Measurements from ENCODE around the gene KCNIP1. TPM values are rescaled to one million over a fixed set of nuclear protein-coding genes. Genes with fewer than 3 reads are reported as not detected.

The KCNIP1 gene
- total RNA-seq, 1 experiment from 2014 or later = not detected

- no TSS peak for BruUV-seq (replicated peaks)
- Histone ChIP-seq H3K27ac (ENCODE audit: low read length) (no peak overlapping the region), H3K36me3 (ENCODE audit: control insufficient read depth, insufficient read depth, low read length) (no peaks in the 10 kb centered on the region), H3K4me1 (ENCODE audit: control insufficient read depth, insufficient read depth, low read length) (no peaks in the 10 kb centered on the region), H3K27me3 (ENCODE audit: control insufficient read depth, insufficient read depth, low read length) (no peaks in the 10 kb centered on the region; the same call in 1 of the 2 replicates), H3K9me3 (ENCODE audit: control insufficient read depth, insufficient read depth, low read depth, low read length) (no peaks in the 10 kb centered on the region), H3K4me3 (ENCODE audit: low read depth in 2 of 2, low read length in 2 of 2) (no peak overlapping the region)
- intact Hi-C loops (cut with micrococcal nuclease; ENCODE audit: unreplicated experiment) (no loop called here), in situ Hi-C loops (cut with HindIII; ENCODE audit: low pct_unique_long_range_greater_than_20kb, low sequenced_read_pairs) (no loop called here)
- ChIA-PET CTCF (no interaction called here), POLR2A (no interaction called here)
- no peak for TF ChIP-seq SIN3A (IDR thresholded peaks at IDR 0.05; ENCODE audit: borderline replicate concordance, insufficient read depth, low read depth, low read length)
- peak; percentile 36 to 45; a peak in 2 of 4 replicates for TF ChIP-seq REST (IDR thresholded peaks at IDR 0.05; ENCODE audit: insufficient read depth in 1 of 2, low read depth in 2 of 2, low read length in 1 of 2)
- DNase-seq (ENCODE audit: low read depth, low spot score) (no peak), ATAC-seq (peak; percentile 51)
Measured at GRCh38 chr5:170552621-170553115, 48.8 kb downstream of the KCNIP1 start.

DNA sequence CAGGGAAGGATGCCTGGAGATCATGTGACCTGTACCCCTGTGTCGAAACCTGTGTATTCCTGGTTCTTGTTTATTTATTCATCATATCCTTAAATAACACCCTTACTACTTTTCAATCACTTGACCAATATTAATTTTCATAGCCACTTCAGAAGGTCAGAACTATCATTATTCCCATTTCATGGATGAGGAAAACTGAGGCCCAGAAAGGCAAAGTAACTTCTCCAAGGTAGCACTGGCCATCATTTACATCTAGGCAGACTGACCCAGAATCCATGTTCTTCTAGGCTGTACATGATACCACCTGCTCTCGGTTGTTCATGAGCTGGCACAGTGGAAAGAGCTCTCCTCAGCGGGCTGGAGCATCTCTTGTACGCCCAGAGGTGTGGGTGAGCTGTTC is 49.4 kb downstream of the KCNIP1 start:
- POLR2A ChIA-PET = no interaction called here
- Histone ChIP-seq H3K9me3 (ENCODE audit: control insufficient read depth, insufficient read depth, low read depth, low read length) (no peaks in the 10 kb centered on the region), H3K4me3 (ENCODE audit: low read depth in 2 of 2, low read length in 2 of 2) (no peak overlapping the region), H3K36me3 (ENCODE audit: control insufficient read depth, insufficient read depth, low read length) (no peaks in the 10 kb centered on the region), H3K27ac (ENCODE audit: low read length) (no peak overlapping the region), H3K27me3 (ENCODE audit: control insufficient read depth, insufficient read depth, low read length) (no peaks in the 10 kb centered on the region; the same call in 1 of the 2 replicates), H3K4me1 (ENCODE audit: control insufficient read depth, insufficient read depth, low read length) (no peaks in the 10 kb centered on the region)
- TF ChIP-seq CTCF (IDR thresholded peaks at IDR 0.05) = no peak
- TF ChIP-seq REST (IDR thresholded peaks at IDR 0.05; ENCODE audit: insufficient read depth in 1 of 2, low read depth in 2 of 2, low read length in 1 of 2) = no peak
- no peak for TF ChIP-seq POLR2AphosphoS5 (IDR thresholded peaks at IDR 0.05; ENCODE audit: low read depth, low read length)
- no peak for TF ChIP-seq TCF7L2 (IDR thresholded peaks at IDR 0.05; ENCODE audit: low read depth, low read length)
- no peak for TF ChIP-seq SIN3A (IDR thresholded peaks at IDR 0.05; ENCODE audit: borderline replicate concordance, insufficient read depth, low read depth, low read length)
- CTCF ChIA-PET = no interaction called here
- ATAC-seq = no peak
- no peak for DNase-seq (ENCODE audit: low read depth, low spot score)
- no TSS peak for BruUV-seq (replicated peaks)
- intact Hi-C loops (cut with micrococcal nuclease; ENCODE audit: unreplicated experiment) = no loop called here
- in situ Hi-C loops (cut with HindIII; ENCODE audit: low pct_unique_long_range_greater_than_20kb, low sequenced_read_pairs) = no loop called here

All from Panc1 (cell line).